ENCODE results near the gene TLR5. TPM values are rescaled to one million over a fixed set of nuclear protein-coding genes. Genes with fewer than 3 reads are reported as not detected.

The TLR5 gene
- polyA plus RNA-seq, 1 of the 3 experiments (the other 2 are of a cell fraction): not detected

- TF ChIP-seq REST (IDR thresholded peaks at IDR 0.05; ENCODE audit: low read depth, low read length) (no peak), RAD21 (IDR thresholded peaks at IDR 0.05; ENCODE audit: low read length) (no peak), RCOR1 (IDR thresholded peaks at IDR 0.05; ENCODE audit: low read length) (no peak), GABPA (IDR thresholded peaks at IDR 0.05; ENCODE audit: low read depth) (no peak), TCF12 (IDR thresholded peaks at IDR 0.05) (no peak), USF1 (IDR thresholded peaks at IDR 0.05; ENCODE audit: borderline replicate concordance, low read depth) (no peak), YY1 (IDR thresholded peaks at IDR 0.05; ENCODE audit: low read depth) (no peak), RXRA (IDR thresholded peaks at IDR 0.05; ENCODE audit: borderline replicate concordance, low read depth) (no peak), TAF1 (IDR thresholded peaks at IDR 0.05; ENCODE audit: borderline replicate concordance, low read depth, low read length) (no peak), POLR2AphosphoS5 (IDR thresholded peaks at IDR 0.05; ENCODE audit: low read depth, low read length) (no peak)
Observed at GRCh38 chr1:223142795-223143536, at the start of gene TLR5 (continued).

- H3K4me3 ChIP-seq (ENCODE audit: low read depth in 2 of 2, low read length in 1 of 2): no peak overlapping the region
- no peak overlapping the region for H2AFZ ChIP-seq (ENCODE audit: low read depth)
- H3K79me2 ChIP-seq (ENCODE audit: insufficient read depth): no peaks in the 10 kb centered on the region
- no peaks in the 10 kb centered on the region for H3F3A ChIP-seq (replicated peaks; ENCODE audit: insufficient read depth)
- H3K9ac ChIP-seq: no peak overlapping the region
- no peaks in the 10 kb centered on the region for H3K36me3 ChIP-seq (replicated peaks in 1 of 2; ENCODE audit: control insufficient read depth in 1 of 2, insufficient read depth in 2 of 2, low read length in 1 of 2)
- ChIA-PET CTCF (interaction anchor here (0.6 kb wide), 1 partner anchor 27 kb away, joined by 3 read pairs; no protein-coding TSS in a partner anchor), POLR2A (no interaction called here)
- WGBS (ENCODE audit: low lambda C conversion rate): 26% methylated on average over 10 of the region's 10 CpGs
- no peaks in the 10 kb centered on the region for H3K4me1 ChIP-seq (ENCODE audit: control insufficient read depth in 1 of 2, insufficient read depth in 2 of 2, low read depth in 1 of 2, low read length in 1 of 2)
- no peak for DNase-seq
- H4K20me1 ChIP-seq (ENCODE audit: insufficient read depth): no peaks in the 10 kb centered on the region
- no peak overlapping the region for H3K27ac ChIP-seq (ENCODE audit: low read depth in 2 of 2, low read length in 1 of 2)
- TF ChIP-seq NRF1 (IDR thresholded peaks at IDR 0.05; ENCODE audit: low read depth, low read length): no peak
- TF ChIP-seq SIN3A (IDR thresholded peaks at IDR 0.05; ENCODE audit: borderline replicate concordance, low read depth, low read length): no peak
- TF ChIP-seq EP300 (IDR thresholded peaks at IDR 0.05; ENCODE audit: borderline replicate concordance in 1 of 2, low read depth in 1 of 2, low read length in 1 of 2): no peak
- TF ChIP-seq CTCF (IDR thresholded peaks at IDR 0.05): no peak
- no peak for TF ChIP-seq GABPA (IDR thresholded peaks at IDR 0.05; ENCODE audit: low read depth)
- TF ChIP-seq TCF12 (IDR thresholded peaks at IDR 0.05): no peak
- H3K9me2 ChIP-seq: no peaks in the 10 kb centered on the region
- H3K9me3 ChIP-seq: no peaks in the 10 kb centered on the region
- H3K27me3 ChIP-seq (ENCODE audit: insufficient read depth): no peaks in the 10 kb centered on the region
- H3K4me2 ChIP-seq: no peak overlapping the region
Observed at GRCh38 chr1:223189903-223190724, 47.1 kb upstream of the TLR5 start.
